Hepatocyte (in vitro differentiated cells): Measurements from ENCODE around the gene TUBAL3.

Experiments
- CTCF ChIP-seq: fragments of 200-600 bp; sonication (generic); IDR thresholded peaks from 2 replicates; pipeline ENCODE4 v1.5.1; 2016; ENCODE audit warnings: antibody characterized with exemption, mild to moderate bottlenecking; ENCODE audit not compliant: poor library complexity
- EZH2 ChIP-seq: fragments of 200-600 bp; sonication (generic); IDR thresholded peaks from 2 replicates; pipeline ENCODE4 v1.6.1; 2016; ENCODE audit warnings: antibody characterized with exemption, mild to moderate bottlenecking, borderline replicate concordance

- TF ChIP-seq CTCF: no peak
- TF ChIP-seq EZH2: no peak
Measured at GRCh38 chr10:5446390-5446926, 41.8 kb upstream of the TUBAL3 start.
